GM21515 (cell line): ENCODE measurements around the gene TSPEAR.
"Not testable (repeated sequence)": the region's sequence is repeated elsewhere in the genome, so short reads cannot be mapped to it uniquely, and the experiment has no call there.

Experiments used
- ATAC-seq: cut with Tn5 transposase; IDR thresholded peaks from one replicate; pipeline ENCODE4 v1.9.1; 2021; ENCODE audit not compliant: unreplicated experiment

Gene TSPEAR

GRCh38 chr21:44612669-44613229 lies 98.6 kb downstream of the TSPEAR start:
- ATAC-seq: no peak

DNA sequence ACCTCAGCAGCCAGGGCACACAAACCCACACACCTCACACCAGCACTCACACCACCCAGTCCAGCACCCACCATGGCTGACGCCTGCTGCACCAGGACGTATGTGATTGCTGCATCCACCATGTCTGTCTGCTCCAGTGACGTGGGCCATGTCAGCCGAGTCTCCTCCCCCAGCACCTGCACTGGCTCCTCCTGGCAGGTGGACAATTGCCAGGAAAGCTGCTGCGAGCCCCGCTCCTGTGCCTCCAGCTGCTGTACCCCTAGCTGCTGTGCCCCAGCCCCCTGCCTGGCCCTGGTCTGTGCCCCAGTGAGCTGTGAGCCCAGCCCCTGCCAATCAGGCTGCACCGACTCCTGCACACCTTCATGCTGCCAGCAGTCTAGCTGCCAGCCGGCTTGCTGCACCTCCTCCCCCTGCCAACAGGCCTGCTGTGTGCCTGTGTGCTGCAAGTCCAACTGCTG lies 99.3 kb downstream of the TSPEAR start, which contains the start of gene KRTAP10-8:
Gene KRTAP10-8 (plus strand): TSS at position 51 of the 458 bp plus-strand sequence. CDS start 22 bp downstream, at position 73.
- no peak for ATAC-seq

- no peak for ATAC-seq
Measured at GRCh38 chr21:44611551-44611950, 99.8 kb downstream of the TSPEAR start.

- ATAC-seq: not testable (repeated sequence)
Measured at GRCh38 chr21:44610157-44610843, 101.1 kb downstream of the TSPEAR start.

- ATAC-seq: no peak
Measured at GRCh38 chr21:44609193-44609592, 102.2 kb downstream of the TSPEAR start.

- no peak for ATAC-seq
Measured at GRCh38 chr21:44606495-44606894, 104.9 kb downstream of the TSPEAR start.

DNA sequence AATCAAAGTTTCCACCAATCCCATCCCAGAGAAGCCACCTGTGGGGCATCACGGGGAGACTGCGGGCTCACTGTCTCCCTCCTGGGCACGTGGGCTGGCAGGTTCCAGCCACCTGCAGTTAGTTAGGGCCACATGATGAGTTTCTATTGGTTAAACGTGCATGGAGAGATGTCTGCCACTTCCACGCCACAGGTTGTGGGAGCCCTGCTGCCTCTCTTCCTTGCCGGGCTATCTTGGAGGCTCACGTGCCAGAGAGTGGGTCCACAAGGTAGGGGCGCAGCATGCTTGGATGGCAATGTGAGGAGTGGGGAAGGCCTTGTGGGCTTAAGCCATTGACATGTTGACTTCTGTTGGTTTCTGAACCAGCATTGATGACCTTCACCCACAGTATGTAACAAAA lies 107.5 kb downstream of the TSPEAR start:
- no peak for ATAC-seq

- no peak for ATAC-seq
Measured at GRCh38 chr21:44603109-44603875, 108.1 kb downstream of the TSPEAR start.

DNA sequence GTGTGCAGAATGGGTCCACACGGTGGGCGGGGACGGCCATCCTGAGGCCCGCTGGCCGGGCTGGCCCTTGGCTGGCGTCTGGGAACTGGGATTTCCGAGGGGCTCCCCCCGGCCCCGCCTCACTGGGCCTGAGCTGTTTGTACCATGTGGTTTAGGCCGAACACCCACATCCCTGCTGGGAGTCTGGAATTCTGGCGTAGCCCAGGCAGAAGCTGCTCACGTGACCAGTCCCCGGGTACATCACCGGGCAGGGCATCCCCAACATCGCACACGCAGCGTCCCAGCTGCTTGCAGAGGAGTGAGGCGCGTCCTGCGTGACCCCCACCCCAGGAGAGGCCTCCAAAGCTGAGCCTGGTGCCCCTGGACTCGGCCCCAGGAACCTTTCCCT lies 108.9 kb downstream of the TSPEAR start:
- ATAC-seq: no peak

DNA sequence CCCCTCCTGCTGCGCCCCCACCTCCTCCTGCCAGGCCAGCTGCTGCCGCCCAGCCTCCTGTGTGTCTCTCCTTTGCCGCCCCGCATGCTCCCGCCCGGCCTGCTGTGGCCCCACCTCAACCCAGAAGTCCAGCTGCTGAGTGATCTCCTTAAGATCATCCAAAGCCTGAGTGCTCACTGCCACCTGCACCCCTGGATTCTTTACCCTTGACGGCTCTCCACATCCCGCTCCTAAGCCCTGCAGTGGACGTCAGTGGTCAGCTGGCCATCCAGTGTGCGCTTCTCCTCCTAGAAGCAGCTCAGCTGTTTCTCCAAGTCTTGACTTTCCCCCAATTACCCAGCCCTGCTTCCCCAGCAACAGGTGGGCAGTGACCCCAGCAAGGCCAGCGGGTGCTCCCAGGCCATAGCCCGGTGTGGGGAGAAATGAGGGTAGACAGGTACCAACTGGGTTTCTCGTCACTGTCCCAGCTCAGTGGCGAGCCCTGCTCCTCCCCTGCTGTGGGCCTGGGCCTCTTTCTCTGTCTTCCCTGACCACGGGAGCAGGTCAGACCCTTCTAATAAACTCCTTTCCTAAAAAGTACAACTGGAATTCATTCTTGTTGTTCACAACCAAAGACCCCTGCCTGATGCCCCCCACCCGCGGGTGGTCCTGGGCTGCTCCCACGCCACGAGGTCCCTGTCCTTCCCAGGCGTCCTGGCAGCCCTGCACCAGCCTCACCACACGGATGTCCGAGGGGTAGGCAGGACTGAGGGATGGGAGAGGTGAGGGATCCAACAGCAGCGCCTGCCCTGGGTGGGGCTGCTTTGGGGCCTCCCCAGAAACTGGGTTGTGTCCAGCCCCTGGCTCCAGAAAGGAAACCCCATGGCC lies 109.5 kb downstream of the TSPEAR start:
- ATAC-seq: no peak

DNA sequence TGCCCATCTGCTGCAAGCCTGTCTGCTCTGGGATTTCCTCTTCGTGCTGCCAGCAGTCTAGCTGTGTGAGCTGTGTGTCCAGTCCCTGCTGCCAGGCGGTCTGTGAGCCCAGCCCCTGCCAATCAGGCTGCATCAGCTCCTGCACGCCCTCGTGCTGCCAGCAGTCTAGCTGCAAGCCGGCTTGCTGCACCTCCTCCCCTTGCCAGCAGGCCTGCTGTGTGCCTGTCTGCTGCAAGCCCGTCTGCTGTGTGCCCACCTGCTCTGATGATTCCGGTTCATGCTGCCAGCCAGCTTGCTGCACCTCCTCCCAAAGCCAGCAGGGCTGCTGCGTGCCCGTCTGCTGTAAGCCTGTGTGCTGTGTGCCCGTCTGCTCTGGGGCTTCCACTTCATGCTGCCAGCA lies 110.3 kb downstream of the TSPEAR start:
- not testable (repeated sequence) for ATAC-seq

DNA sequence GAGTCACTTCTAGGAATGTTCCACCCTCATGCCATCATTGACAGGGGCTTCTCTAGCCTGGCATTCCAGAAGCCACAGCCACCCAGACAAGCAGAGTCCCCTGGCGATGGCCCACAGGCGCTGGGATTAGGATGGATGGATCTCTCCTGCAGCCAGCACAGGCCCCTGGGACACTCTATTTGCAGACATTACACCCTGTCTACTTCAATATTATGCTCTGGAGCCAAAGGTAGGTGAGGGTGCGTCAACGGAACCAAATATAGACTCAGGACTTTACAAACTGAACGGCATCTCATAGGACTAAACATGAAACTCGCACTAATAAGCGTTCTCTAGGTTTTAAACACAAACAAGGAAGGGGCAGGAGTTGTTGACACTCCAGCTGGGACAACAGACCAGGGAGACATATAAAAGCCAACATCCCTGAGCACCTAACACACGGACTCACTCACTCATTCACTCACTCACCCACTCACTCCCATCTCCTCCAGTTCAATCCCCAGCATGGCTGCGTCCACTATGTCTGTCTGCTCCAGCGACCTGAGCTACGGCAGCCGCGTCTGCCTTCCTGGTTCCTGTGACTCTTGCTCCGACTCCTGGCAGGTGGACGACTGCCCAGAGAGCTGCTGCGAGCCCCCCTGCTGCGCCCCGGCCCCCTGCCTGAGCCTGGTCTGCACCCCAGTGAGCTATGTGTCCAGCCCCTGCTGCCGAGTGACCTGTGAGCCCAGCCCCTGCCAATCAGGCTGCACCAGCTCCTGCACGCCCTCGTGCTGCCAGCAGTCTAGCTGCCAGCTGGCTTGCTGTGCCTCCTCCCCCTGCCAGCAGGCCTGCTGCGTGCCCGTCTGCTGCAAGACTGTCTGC lies 111.0 kb downstream of the TSPEAR start, which contains the start of gene KRTAP10-7:
Gene KRTAP10-7 (plus strand): TSS at position 480 of the 861 bp plus-strand sequence. CDS start 25 bp downstream, at position 505.
- ATAC-seq: not testable (repeated sequence)

GRCh38 chr21:44599264-44600029 lies 111.9 kb downstream of the TSPEAR start:
- no peak for ATAC-seq

- no peak for ATAC-seq
Measured at GRCh38 chr21:44598061-44598460, 113.3 kb downstream of the TSPEAR start.

- no peak for ATAC-seq
Measured at GRCh38 chr21:44596068-44596725, 115.2 kb downstream of the TSPEAR start.

GRCh38 chr21:44595524-44595923 lies 115.8 kb downstream of the TSPEAR start:
- ATAC-seq: no peak

DNA sequence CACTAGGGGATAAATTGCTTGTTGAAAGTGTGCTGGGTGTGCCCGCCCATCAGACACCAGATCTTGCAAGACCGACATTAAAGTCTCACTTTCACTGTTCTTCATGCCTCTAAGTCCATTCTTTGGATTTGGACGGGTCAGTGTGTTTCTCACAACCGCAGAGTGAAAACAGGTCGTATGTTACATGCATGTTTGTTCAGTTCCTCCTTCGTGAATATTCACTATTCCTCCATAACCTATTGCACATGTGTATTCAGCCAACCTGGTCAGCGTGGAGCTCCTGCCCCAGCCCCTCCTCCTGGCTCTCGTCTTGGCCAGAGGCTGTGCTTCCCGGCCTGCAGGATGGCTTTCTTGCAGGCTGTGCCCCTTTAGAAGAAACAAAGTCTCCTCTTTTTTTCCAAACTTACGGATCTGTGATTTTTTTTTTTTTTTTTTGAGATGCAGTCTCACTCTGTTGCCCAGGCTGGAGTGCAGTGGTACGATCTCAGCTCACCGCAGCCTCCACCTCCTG lies 116.9 kb downstream of the TSPEAR start:
- ATAC-seq: no peak
